Measurements from ENCODE around the gene EHD2. TPM values are rescaled to one million over a fixed set of nuclear protein-coding genes. Genes with fewer than 3 reads are reported as not detected.
"Not testable (repeated sequence)": the region's sequence is repeated elsewhere in the genome, so short reads cannot be mapped to it uniquely, and the experiment has no call there.

The EHD2 gene
- total and polyA plus RNA-seq, 4 donors: 68.0 to 190 (median 127) TPM

DNA sequence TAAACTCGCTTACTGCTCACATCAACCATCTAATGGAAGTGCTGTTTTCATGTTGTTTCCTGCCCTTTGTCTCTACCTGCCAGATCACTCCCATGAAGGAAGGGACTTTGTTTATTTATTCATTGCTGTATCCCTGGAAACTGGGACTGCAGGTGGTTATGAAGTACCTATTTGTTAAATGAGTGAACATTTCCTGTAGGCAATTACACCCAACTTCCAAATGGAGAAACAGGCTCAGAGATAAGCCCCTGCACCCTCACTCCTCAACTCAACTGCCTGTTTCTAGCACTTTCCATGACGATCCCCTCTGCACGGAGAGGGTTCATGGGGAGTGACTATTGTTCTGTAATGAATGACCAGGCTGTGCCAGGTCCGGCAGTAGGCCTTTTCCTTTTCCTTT is 63.3 kb downstream of the EHD2 start:
- ATAC-seq (ENCODE audit: insufficient read depth, low FRiP score) (no peak), DNase-seq (peak in 2 of 3 donors; percentile 45 to 63)
- Histone ChIP-seq H3K27ac (ENCODE audit: low read depth in 1 of 2, low read length in 1 of 2) (peak overlapping the region in 1 of 2 donors; percentile 66), H3K9me3 (ENCODE audit: control insufficient read depth in 4 of 4, insufficient read depth in 3 of 4, low read length in 3 of 4) (no peaks in the 10 kb centered on the region), H3K4me3 (no peak overlapping the region), H3K36me3 (ENCODE audit: control insufficient read depth in 4 of 4, insufficient read depth in 4 of 4, low read length in 4 of 4) (peaks cover 0 to 10% (median 2%) of the 10 kb centered on the region in 4 donors), H3K9ac (ENCODE audit: insufficient read depth in 1 of 2, low read length in 2 of 2) (no peak overlapping the region), H3K4me1 (ENCODE audit: control insufficient read depth in 5 of 5, insufficient read depth in 5 of 5, low read length in 5 of 5) (peaks cover 0 to 16% (median 5%) of the 10 kb centered on the region in 5 donors), H3K27me3 (ENCODE audit: control insufficient read depth in 3 of 3, insufficient read depth in 3 of 3, low read length in 2 of 3) (no peaks in the 10 kb centered on the region)
- TF ChIP-seq, protein P1, sequence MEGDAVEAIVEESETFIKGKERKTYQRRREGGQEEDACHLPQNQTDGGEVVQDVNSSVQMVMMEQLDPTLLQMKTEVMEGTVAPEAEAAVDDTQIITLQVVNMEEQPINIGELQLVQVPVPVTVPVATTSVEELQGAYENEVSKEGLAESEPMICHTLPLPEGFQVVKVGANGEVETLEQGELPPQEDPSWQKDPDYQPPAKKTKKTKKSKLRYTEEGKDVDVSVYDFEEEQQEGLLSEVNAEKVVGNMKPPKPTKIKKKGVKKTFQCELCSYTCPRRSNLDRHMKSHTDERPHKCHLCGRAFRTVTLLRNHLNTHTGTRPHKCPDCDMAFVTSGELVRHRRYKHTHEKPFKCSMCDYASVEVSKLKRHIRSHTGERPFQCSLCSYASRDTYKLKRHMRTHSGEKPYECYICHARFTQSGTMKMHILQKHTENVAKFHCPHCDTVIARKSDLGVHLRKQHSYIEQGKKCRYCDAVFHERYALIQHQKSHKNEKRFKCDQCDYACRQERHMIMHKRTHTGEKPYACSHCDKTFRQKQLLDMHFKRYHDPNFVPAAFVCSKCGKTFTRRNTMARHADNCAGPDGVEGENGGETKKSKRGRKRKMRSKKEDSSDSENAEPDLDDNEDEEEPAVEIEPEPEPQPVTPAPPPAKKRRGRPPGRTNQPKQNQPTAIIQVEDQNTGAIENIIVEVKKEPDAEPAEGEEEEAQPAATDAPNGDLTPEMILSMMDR (IDR thresholded peaks at IDR 0.05; ENCODE audit: control extremely low read depth, extremely low read depth): no peak
- 43 to 70% methylated on average over 4 of the region's 4 CpGs for WGBS, 2 donors

DNA sequence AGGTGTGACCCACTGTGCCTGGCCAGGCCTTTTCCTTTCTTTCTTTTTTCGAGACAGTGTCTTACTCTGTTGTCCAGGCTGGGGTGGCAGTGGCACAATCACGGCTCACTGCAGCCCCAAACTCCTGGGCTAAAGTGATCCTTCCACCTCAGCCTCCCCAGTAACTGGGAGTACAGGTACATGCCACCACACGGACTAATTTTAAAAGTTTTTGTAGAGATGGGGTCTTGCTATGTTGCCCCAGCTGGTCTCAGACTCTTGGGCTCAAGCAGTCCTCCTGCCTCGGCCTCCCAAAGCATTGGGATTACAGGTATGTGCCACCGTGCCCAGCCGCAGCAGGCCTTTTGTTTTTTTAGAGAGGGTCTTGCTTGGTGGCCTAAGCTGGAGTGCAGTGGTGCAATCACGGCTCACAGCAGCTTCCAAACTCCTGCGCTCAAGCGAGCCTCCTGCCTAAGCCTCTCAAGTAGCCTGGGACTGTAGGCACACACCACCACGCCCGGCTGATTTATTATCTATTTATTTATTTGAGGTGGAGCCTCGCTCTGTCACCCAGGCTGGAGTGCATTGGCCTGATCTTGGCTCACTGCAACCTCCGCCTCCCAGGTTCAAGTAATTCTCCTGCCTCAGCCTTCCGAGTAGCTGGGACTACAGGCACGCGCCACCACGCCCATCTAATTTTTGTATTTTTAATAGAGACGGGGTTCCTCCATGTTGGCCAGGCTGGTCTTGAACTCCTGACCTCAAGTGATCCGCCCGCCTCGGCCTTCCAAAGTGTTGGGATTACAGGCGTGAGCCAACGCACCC is 64.2 kb downstream of the EHD2 start:
- not testable (repeated sequence) for ATAC-seq (ENCODE audit: insufficient read depth, low FRiP score); H3K9ac ChIP-seq (ENCODE audit: insufficient read depth in 1 of 2, low read length in 2 of 2); DNase-seq; H3K27me3 ChIP-seq (ENCODE audit: control insufficient read depth in 3 of 3, insufficient read depth in 3 of 3, low read length in 2 of 3); H3K4me3 ChIP-seq; H3K9me3 ChIP-seq (ENCODE audit: control insufficient read depth in 4 of 4, insufficient read depth in 3 of 4, low read length in 3 of 4)
- Histone ChIP-seq H3K36me3 (ENCODE audit: control insufficient read depth in 4 of 4, insufficient read depth in 4 of 4, low read length in 4 of 4) (peaks cover 0 to 15% (median 5%) of the 10 kb centered on the region in 4 donors), H3K27ac (ENCODE audit: low read depth in 1 of 2, low read length in 1 of 2) (peak overlapping the region; percentile 97 to 98), H3K4me1 (ENCODE audit: control insufficient read depth in 5 of 5, insufficient read depth in 5 of 5, low read length in 5 of 5) (peaks cover 0 to 19% (median 5%) of the 10 kb centered on the region in 5 donors)
- 60 to 86% methylated on average over 23 of the region's 23 CpGs for WGBS, 2 donors

DNA sequence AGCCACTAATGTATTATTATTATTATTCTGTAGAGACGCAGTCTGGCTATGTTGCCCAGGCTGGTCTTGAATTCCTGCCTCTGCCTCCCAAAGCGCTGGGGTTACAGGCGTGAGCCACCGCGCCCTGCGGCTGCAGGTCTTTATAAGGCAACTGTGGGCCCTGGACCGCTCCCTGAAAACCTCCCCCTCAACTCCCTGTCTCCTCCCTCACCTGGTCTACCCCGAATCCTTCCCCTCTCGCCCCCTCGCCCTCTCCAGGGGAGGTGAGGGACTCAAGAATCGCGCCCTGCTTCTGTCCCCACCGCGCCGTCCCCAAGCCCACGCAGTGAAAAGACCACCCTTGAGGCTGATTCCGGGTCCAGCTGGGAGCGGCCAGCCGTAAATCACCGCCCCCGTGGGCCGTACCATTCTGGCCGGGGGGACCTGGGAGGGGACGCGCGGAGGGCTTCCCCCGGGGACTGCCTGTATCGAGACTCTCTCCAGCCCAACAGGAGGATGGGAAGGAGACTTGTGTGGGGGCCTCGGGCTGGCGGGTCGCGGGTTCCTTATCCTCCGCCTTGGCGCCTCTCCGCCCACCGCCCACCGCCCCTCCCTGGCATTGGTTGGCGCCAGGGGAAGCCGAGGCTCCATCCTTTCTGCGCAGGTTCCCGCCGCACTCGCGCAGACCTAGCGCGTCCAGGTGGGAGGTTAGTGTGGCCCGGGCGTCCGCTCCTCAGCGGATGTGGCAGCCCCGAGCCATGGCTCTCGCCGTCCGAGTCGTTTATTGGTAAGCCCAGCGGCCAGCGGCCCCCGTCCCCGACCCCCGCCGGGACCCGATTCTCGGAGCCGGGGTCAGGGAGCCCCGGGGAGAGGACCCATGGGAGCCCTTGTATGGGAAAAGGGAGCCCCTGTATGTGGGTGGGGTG is 65.1 kb downstream of the EHD2 start, which contains the start of gene SELENOW:
TSS of gene SELENOW (plus strand) at position 655 of the 905 bp plus-strand sequence. CDS start at position 738, 83 bp downstream.
- DNase-seq: peak; percentile 83 to 87 (median 85)
- TF ChIP-seq, protein P1 (IDR thresholded peaks at IDR 0.05; ENCODE audit: control extremely low read depth, extremely low read depth): no peak
- peak; percentile 86 for ATAC-seq (ENCODE audit: insufficient read depth, low FRiP score)

More for the DNA sequence above, 65.1 kb downstream of the EHD2 start, which contains the start of gene SELENOW:
- H3K9me3 ChIP-seq (ENCODE audit: control insufficient read depth in 4 of 4, insufficient read depth in 3 of 4, low read length in 3 of 4): no peaks in the 10 kb centered on the region
- peak within 1 kb of the TSS; percentile 97 to 98 for H3K27ac ChIP-seq (ENCODE audit: low read depth in 1 of 2, low read length in 1 of 2)
- WGBS, 2 donors: 0 to 1% methylated on average over 59 to 65 of the region's 65 CpGs
- peak within 1 kb of the TSS; percentile 64 for H3K4me3 ChIP-seq
- H3K27me3 ChIP-seq (ENCODE audit: control insufficient read depth in 3 of 3, insufficient read depth in 3 of 3, low read length in 2 of 3): no peaks in the 10 kb centered on the region
- H3K36me3 ChIP-seq (ENCODE audit: control insufficient read depth in 4 of 4, insufficient read depth in 4 of 4, low read length in 4 of 4): peaks cover 0 to 19% (median 5%) of the 10 kb centered on the region in 4 donors
- H3K9ac ChIP-seq (ENCODE audit: insufficient read depth in 1 of 2, low read length in 2 of 2): peak within 1 kb of the TSS; percentile 12 to 79
- peaks cover 0 to 19% (median 5%) of the 10 kb centered on the region in 5 donors for H3K4me1 ChIP-seq (ENCODE audit: control insufficient read depth in 5 of 5, insufficient read depth in 5 of 5, low read length in 5 of 5)

All from lung (tissue), 12 donors.